Measurements from ENCODE around the gene MRAS.

The MRAS gene

GRCh38 chr3:138359919-138360868 is 11.8 kb downstream of the MRAS start:
- no peak overlapping the region for H3K4me3 ChIP-seq (ENCODE audit: low read depth, low read length)
- no peak for DNase-seq (ENCODE audit: low read depth)

GRCh38 chr3:138360869-138361525 is 12.6 kb downstream of the MRAS start:
- no peak for DNase-seq (ENCODE audit: low read depth)
- no peak overlapping the region for H3K4me3 ChIP-seq (ENCODE audit: low read depth, low read length)

More at GRCh38 chr3:138359919-138360868, 11.8 kb downstream of the MRAS start:
- TF ChIP-seq CTCF (IDR thresholded peaks at IDR 0.05; ENCODE audit: low read depth, low read length, missing control alignments) = no peak

GRCh38 chr3:138361561-138361971 is 13.2 kb downstream of the MRAS start:
- DNase-seq (ENCODE audit: low read depth) = no peak
- no peak for TF ChIP-seq CTCF (IDR thresholded peaks at IDR 0.05; ENCODE audit: low read depth, low read length, missing control alignments)
- H3K4me3 ChIP-seq (ENCODE audit: low read depth, low read length) = no peak overlapping the region

More at GRCh38 chr3:138360869-138361525, 12.6 kb downstream of the MRAS start:
- no peak for TF ChIP-seq CTCF (IDR thresholded peaks at IDR 0.05; ENCODE audit: low read depth, low read length, missing control alignments)

GRCh38 chr3:138362538-138362937 is 14.2 kb downstream of the MRAS start:
- no peak for DNase-seq (ENCODE audit: low read depth)
- no peak overlapping the region for H3K4me3 ChIP-seq (ENCODE audit: low read depth, low read length)
- no peak for TF ChIP-seq CTCF (IDR thresholded peaks at IDR 0.05; ENCODE audit: low read depth, low read length, missing control alignments)

- no peak for TF ChIP-seq CTCF (IDR thresholded peaks at IDR 0.05; ENCODE audit: low read depth, low read length, missing control alignments)
- no peak overlapping the region for H3K4me3 ChIP-seq (ENCODE audit: low read depth, low read length)
- no peak for DNase-seq (ENCODE audit: low read depth)
These were observed 14.9 kb downstream of the MRAS start for GRCh38 chr3:138363322-138363721.

GRCh38 chr3:138364356-138365252 is 16.2 kb downstream of the MRAS start:
- no peak overlapping the region for H3K4me3 ChIP-seq (ENCODE audit: low read depth, low read length)
- no peak for DNase-seq (ENCODE audit: low read depth)
- TF ChIP-seq CTCF (IDR thresholded peaks at IDR 0.05; ENCODE audit: low read depth, low read length, missing control alignments) = no peak
